BE2C (cell line): ENCODE results near the gene TBX19.

Source experiments
- DNase-seq: peaks from one replicate; pipeline ENCODE4 v3.0.0-alpha.2; 2020
- H3K27me3 ChIP-seq: fragments of 250-450 bp; sonication (Bioruptor Pico); 2 replicates; pipeline ENCODE4 v1.5.1; 2020; ENCODE audit warnings: mild to moderate bottlenecking
- H3K36me3 ChIP-seq: fragments of 250-450 bp; sonication (Bioruptor Pico); 2 replicates; pipeline ENCODE4 v1.5.1; 2020; ENCODE audit warnings: mild to moderate bottlenecking
- H3K4me1 ChIP-seq: fragments of 250-450 bp; sonication (Bioruptor Pico); 2 replicates; pipeline ENCODE4 v1.5.1; 2020
- H3K4me3 ChIP-seq: 2 replicates; pipeline ENCODE4 v1.5.1; 2011; ENCODE audit warnings: low read depth, low read length
- H3K9me3 ChIP-seq: fragments of 250-450 bp; sonication (Bioruptor Pico); 2 replicates; pipeline ENCODE4 v1.5.1; 2020
- CTCF ChIP-seq: IDR thresholded peaks from 2 replicates; pipeline ENCODE4 v1.5.1; 2012; ENCODE audit warnings: mild to moderate bottlenecking, low read depth, low read length

TBX19 gene

GRCh38 chr1:168285521-168285790 lies 4.8 kb downstream of the TBX19 start:
- Histone ChIP-seq H3K4me3 (no peak overlapping the region), H3K9me3 (no peaks in the 10 kb centered on the region), H3K4me1 (no peaks in the 10 kb centered on the region), H3K27me3 (no peaks in the 10 kb centered on the region), H3K36me3 (no peaks in the 10 kb centered on the region)
- no peak for DNase-seq
- no peak for TF ChIP-seq CTCF

DNA sequence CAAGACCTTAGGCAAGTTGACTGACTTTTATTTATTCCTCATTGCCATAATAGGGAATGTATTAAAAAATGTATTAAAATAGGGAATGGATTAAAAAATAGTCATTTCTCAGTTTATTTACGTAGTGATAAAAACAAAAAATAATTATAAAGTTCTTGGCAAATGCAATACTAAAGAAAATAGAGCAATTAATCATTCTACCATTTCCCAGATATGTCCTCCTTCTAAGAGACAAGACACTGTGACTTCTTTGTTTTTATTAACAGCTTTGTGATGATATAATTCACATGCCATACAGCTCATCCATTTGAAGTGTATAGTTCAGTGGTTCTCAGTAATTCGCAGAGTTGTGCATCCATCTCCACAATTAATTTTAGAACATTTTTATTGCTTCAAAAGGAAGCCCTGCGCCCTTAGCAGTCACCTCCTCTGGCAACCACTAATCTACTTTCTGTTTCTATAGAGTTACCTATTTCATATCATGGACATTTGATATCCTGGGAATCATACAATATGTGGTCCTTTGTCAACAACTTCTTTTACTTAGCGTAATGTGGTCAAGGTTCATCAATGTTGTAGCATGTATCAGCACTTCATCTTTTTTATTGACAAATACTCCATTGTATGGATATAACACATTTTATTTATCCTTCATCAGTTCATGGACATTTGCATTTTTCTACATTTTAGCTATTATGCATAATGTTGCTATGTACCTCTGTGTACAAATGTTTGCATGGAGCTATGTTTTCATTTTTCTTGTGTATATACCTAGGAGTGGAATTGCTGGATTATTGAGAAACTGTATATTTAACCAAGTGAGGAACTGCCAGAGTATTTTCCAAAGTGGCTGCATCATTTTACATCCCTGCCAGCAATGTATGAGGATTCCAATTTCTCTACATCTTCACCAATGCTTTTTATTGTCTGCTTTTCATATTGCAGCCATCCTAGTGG lies 5.6 kb downstream of the TBX19 start:
- H3K36me3 ChIP-seq: no peaks in the 10 kb centered on the region
- no peaks in the 10 kb centered on the region for H3K9me3 ChIP-seq
- H3K27me3 ChIP-seq: no peaks in the 10 kb centered on the region
- TF ChIP-seq CTCF: 0 out of 2 replicates have a peak, but pooled peaks have one; percentile 14
- no peak for DNase-seq
- no peaks in the 10 kb centered on the region for H3K4me1 ChIP-seq
- no peak overlapping the region for H3K4me3 ChIP-seq

- H3K27me3 ChIP-seq: no peaks in the 10 kb centered on the region
- TF ChIP-seq CTCF: no peak
- no peak overlapping the region for H3K4me3 ChIP-seq
- no peaks in the 10 kb centered on the region for H3K36me3 ChIP-seq
- no peaks in the 10 kb centered on the region for H3K9me3 ChIP-seq
- no peaks in the 10 kb centered on the region for H3K4me1 ChIP-seq
- DNase-seq: no peak
These were observed 6.6 kb downstream of the TBX19 start for GRCh38 chr1:168287237-168287664.

GRCh38 chr1:168288311-168289052 lies 7.8 kb downstream of the TBX19 start:
- DNase-seq: no peak
- no peak for TF ChIP-seq CTCF
- H3K4me1 ChIP-seq: no peaks in the 10 kb centered on the region
- no peaks in the 10 kb centered on the region for H3K36me3 ChIP-seq
- H3K27me3 ChIP-seq: no peaks in the 10 kb centered on the region
- no peak overlapping the region for H3K4me3 ChIP-seq
- H3K9me3 ChIP-seq: no peaks in the 10 kb centered on the region

GRCh38 chr1:168291222-168291837 lies 10.7 kb downstream of the TBX19 start:
- Histone ChIP-seq H3K27me3 (no peaks in the 10 kb centered on the region), H3K9me3 (no peaks in the 10 kb centered on the region), H3K4me1 (no peaks in the 10 kb centered on the region), H3K4me3 (no peak overlapping the region), H3K36me3 (no peaks in the 10 kb centered on the region)
- TF ChIP-seq CTCF: no peak
- no peak for DNase-seq
